ENCODE data around the gene MEIOC. TPM values are rescaled to one million over a fixed set of nuclear protein-coding genes. Genes with fewer than 3 reads are reported as not detected.
"Not testable (repeated sequence)": the region's sequence is repeated elsewhere in the genome, so short reads cannot be mapped to it uniquely, and the experiment has no call there.

Gene MEIOC
- total RNA-seq, 1 donor from 2014 or later = 0.60 TPM

GRCh38 chr17:44664867-44665266 lies 8.6 kb downstream of the MEIOC start:
- TF ChIP-seq, protein P1, sequence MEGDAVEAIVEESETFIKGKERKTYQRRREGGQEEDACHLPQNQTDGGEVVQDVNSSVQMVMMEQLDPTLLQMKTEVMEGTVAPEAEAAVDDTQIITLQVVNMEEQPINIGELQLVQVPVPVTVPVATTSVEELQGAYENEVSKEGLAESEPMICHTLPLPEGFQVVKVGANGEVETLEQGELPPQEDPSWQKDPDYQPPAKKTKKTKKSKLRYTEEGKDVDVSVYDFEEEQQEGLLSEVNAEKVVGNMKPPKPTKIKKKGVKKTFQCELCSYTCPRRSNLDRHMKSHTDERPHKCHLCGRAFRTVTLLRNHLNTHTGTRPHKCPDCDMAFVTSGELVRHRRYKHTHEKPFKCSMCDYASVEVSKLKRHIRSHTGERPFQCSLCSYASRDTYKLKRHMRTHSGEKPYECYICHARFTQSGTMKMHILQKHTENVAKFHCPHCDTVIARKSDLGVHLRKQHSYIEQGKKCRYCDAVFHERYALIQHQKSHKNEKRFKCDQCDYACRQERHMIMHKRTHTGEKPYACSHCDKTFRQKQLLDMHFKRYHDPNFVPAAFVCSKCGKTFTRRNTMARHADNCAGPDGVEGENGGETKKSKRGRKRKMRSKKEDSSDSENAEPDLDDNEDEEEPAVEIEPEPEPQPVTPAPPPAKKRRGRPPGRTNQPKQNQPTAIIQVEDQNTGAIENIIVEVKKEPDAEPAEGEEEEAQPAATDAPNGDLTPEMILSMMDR (conservative IDR thresholded peaks at IDR 0.05) = no peak
- H3K36me3 Mint-ChIP-seq = no peaks in the 10 kb centered on the region
- H3K27me3 Mint-ChIP-seq = no peaks in the 10 kb centered on the region
- DNase-seq (ENCODE audit: extremely low spot score, unreplicated experiment) = no peak
- no peaks in the 10 kb centered on the region for H3K9me3 Mint-ChIP-seq
- no peaks in the 10 kb centered on the region for H3K4me1 Mint-ChIP-seq (ENCODE audit: unreplicated experiment)
- H3K27ac Mint-ChIP-seq = no peak overlapping the region
- H3K4me3 Mint-ChIP-seq = no peak overlapping the region

- H3K36me3 Mint-ChIP-seq = no peaks in the 10 kb centered on the region
- no peak overlapping the region for H3K4me3 Mint-ChIP-seq
- no peaks in the 10 kb centered on the region for H3K4me1 Mint-ChIP-seq (ENCODE audit: unreplicated experiment)
- no peak for DNase-seq (ENCODE audit: extremely low spot score, unreplicated experiment)
- TF ChIP-seq, protein P1 (conservative IDR thresholded peaks at IDR 0.05) = no peak
- no peak overlapping the region for H3K27ac Mint-ChIP-seq
- no peaks in the 10 kb centered on the region for H3K9me3 Mint-ChIP-seq
- H3K27me3 Mint-ChIP-seq = no peaks in the 10 kb centered on the region
Observed at GRCh38 chr17:44666006-44666405, 9.7 kb downstream of the MEIOC start.

GRCh38 chr17:44672479-44673093 lies 16.3 kb downstream of the MEIOC start:
- DNase-seq (ENCODE audit: extremely low spot score, unreplicated experiment) = no peak
- Mint-ChIP-seq H3K4me1 (ENCODE audit: unreplicated experiment) (peaks cover 4% of the 10 kb centered on the region), H3K27me3 (no peaks in the 10 kb centered on the region), H3K9me3 (no peaks in the 10 kb centered on the region), H3K4me3 (no peak overlapping the region), H3K36me3 (no peaks in the 10 kb centered on the region), H3K27ac (no peak overlapping the region)
- TF ChIP-seq, protein P1 (conservative IDR thresholded peaks at IDR 0.05) = peak; percentile 83

DNA sequence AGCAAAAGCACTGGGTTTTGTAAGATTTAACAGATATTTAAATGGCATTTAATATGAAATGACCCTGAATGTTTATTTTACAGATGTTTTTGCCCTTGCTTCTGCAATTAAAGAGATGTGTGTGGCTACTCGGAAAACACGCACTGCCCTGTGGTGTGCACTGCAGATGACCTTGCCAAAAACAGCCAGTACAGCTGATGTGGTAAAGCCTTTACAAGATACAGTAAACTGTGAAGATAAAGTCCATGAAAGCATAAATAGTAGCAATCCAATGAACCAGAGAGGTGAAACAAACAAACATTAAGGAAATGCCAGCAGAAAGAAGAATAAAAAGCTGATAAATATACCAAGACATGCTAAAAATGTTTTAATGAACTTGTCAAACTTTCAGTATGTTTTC lies 17.6 kb downstream of the MEIOC start:
- TF ChIP-seq, protein P1 (conservative IDR thresholded peaks at IDR 0.05) = no peak
- Mint-ChIP-seq H3K9me3 (no peaks in the 10 kb centered on the region), H3K27ac (no peak overlapping the region), H3K27me3 (no peaks in the 10 kb centered on the region), H3K36me3 (peaks cover 6% of the 10 kb centered on the region), H3K4me3 (no peak overlapping the region), H3K4me1 (ENCODE audit: unreplicated experiment) (peaks cover 4% of the 10 kb centered on the region)
- DNase-seq (ENCODE audit: extremely low spot score, unreplicated experiment) = no peak

GRCh38 chr17:44677136-44677535 lies 20.9 kb downstream of the MEIOC start:
- H3K4me3 Mint-ChIP-seq = no peak overlapping the region
- peaks cover 4% of the 10 kb centered on the region for H3K4me1 Mint-ChIP-seq (ENCODE audit: unreplicated experiment)
- H3K9me3 Mint-ChIP-seq = no peaks in the 10 kb centered on the region
- no peaks in the 10 kb centered on the region for H3K27me3 Mint-ChIP-seq
- H3K36me3 Mint-ChIP-seq = peaks cover 6% of the 10 kb centered on the region
- DNase-seq (ENCODE audit: extremely low spot score, unreplicated experiment) = no peak
- TF ChIP-seq, protein P1 (conservative IDR thresholded peaks at IDR 0.05) = no peak
- no peak overlapping the region for H3K27ac Mint-ChIP-seq

GRCh38 chr17:44683303-44683702 lies 27.0 kb downstream of the MEIOC start:
- not testable (repeated sequence) for H3K4me1 Mint-ChIP-seq (ENCODE audit: unreplicated experiment); H3K4me3 Mint-ChIP-seq; H3K27ac Mint-ChIP-seq; H3K27me3 Mint-ChIP-seq; H3K9me3 Mint-ChIP-seq; DNase-seq (ENCODE audit: extremely low spot score, unreplicated experiment); H3K36me3 Mint-ChIP-seq
